CD4-positive, CD25-positive, alpha-beta regulatory T cell (primary cell): ENCODE results near the gene VTA1. TPM values are rescaled to one million over a fixed set of nuclear protein-coding genes. Genes with fewer than 3 reads are reported as not detected.

ENCODE experiments used
- polyA plus RNA-seq, 4 donors: library from polyadenylated mRNA; unstranded; fragments of 300-500 nt; fragmentation: Illumina TruSeq; gene quantifications; one replicate each; pipeline ENCODE4 v1.2.3, GENCODE V29; 2021
- total RNA-seq: library from RNA; stranded (reverse); gene quantifications from one replicate; pipeline ENCODE4 v1.2.3, GENCODE V29; 2022

The VTA1 gene
- total and polyA plus RNA-seq, 5 donors from 2014 or later, result 20.1 to 90.0 (median 77.5) TPM

Other genes with a start within 250 kb of the VTA1 start
- not detected for gene GJE1, start 14.3 kb upstream of the VTA1 start, total RNA-seq
- gene GJE1, start 14.3 kb upstream of the VTA1 start, polyA plus RNA-seq, result not detected
- gene NMBR, start 141 bp upstream of the VTA1 start, total RNA-seq, result not detected
- not detected for gene NMBR, start 141 bp upstream of the VTA1 start, polyA plus RNA-seq
- gene ADGRG6, start 154.7 kb downstream of the VTA1 start, total RNA-seq, result 0.74 TPM
- gene ADGRG6, start 154.7 kb downstream of the VTA1 start, polyA plus RNA-seq, result not detected